Superior temporal gyrus (tissue), 1 donor: ENCODE measurements around the gene NEUROD2.

Experiments
- DNase-seq: peaks from one replicate; pipeline ENCODE4 v3.0.0-alpha.2; 2016; ENCODE audit errors: extremely low spot score

Gene NEUROD2

DNA sequence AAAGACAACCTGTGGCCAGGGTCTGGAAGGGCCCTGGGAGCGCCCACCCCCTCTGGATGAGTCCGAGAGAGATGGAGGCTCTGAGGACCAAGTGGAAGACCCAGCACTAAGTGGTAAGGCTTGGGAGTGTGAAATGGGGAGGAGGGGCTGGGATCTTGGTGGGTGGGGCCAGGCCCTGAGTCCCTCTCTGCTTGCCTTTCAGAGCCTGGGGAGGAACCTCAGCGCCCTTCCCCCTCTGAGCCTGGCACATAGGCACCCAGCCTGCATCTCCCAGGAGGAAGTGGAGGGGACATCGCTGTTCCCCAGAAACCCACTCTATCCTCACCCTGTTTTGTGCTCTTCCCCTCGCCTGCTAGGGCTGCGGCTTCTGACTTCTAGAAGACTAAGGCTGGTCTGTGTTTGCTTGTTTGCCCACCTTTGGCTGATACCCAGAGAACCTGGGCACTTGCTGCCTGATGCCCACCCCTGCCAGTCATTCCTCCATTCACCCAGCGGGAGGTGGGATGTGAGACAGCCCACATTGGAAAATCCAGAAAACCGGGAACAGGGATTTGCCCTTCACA, 28.0 kb upstream of the NEUROD2 start:
- no peak for DNase-seq

DNA sequence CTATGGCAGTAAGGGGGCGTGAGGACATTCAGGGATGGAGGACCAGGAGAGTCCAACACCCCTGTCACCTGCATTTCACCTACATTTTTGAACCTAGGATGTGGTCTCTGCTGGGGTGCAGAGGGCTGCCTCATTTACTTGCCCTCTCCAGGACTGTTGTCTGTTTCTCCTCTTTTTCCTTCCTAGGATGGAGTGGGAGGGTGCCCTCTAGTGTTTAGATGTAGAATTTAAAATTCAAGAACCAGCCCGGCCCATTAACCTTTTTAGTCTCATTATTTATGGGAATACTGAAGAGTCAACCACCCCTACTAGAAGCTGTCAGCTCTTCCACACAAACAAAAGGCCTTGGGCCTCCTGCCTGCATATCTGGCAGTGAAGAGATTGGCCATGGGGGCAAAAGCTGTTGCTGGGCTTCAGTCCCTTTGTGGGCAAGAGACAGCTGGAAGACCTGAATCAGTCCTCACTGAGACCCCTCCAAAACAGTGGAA, 26.7 kb upstream of the NEUROD2 start:
- DNase-seq = peak; percentile 85

DNA sequence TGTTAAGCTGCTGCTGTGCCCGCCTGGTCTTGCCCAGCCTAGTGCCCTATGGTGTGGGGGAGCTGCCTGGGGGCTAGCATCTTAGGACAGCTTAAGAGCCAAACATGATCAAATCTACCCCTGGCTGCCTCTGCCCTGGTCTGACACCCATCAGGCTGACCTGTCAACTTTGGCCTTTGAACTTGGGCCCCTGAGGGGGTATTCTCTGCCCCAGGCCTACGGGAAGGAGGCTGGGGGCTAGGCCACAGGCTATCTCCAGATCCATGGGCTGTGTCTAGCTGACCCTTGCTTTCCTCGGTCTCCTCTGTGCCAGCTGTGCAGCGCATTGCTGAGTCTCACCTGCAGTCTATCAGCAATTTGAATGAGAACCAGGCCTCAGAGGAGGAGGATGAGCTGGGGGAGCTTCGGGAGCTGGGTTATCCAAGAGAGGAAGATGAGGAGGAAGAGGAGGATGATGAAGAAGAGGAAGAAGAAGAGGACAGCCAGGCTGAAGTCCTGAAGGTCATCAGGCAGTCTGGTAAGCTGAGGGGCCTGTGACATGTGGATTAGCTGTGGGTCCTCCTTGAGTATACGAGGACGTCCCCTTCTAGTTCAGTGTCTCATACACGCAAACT, 26.0 kb upstream of the NEUROD2 start:
- no peak for DNase-seq

DNA sequence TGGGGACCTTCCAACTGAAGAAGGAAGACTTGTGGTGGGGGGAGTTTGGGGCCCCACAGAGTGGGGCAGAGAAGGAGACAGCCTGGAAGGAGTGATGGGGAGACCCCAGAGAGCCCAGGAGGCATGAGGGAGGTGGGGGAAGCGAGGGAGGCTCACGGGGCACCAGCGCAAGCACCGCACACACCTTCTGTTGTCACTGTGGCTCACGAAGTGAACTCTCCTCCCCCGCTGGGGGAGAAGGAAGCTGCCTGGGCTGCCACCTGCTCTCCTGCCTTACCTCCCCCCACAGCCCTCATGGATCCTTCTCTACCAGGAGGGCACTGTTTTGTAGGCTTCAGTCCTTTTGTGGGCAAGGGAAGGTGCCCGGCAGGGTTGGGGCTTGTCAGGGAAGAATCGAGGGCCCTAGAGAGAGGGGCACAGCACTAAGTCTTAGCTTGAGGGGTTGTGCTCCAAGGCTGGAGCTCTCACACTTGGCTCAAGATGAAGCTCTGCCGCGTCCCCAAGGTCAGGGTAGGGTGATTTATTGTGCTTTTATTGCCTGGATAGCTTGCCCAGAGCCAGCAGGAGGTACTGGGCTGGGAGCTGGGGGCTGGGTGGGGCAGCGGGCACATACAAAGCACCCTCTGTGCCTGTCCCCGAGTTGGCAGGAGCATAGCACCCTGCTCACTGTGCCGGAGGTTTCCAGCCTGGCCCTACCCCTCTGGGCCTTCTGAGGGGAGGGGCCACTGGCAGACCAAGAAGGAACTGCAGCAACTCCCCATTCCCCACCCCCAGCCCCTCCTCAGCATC, 24.6 kb upstream of the NEUROD2 start:
- no peak for DNase-seq

DNA sequence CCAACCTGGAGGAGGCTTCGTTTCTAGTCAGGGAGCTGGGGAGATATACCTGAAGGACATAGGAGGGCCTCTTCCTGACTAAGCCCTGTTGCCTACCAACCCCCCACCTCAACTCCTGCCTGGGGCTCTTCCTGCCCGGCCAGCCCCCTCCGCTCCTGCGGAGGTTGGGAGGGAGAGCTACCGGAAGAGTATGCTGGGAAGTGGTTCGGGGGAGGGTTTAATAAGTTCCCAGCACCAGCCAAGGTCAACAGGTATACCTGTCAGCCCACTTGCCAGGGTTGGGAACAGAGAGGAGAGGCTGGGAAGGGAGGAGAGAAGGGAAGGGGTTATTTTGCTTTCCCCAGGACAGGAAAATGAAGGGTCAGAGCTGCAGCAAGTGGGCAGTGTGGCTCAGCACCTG, 23.7 kb upstream of the NEUROD2 start:
- no peak for DNase-seq

DNA sequence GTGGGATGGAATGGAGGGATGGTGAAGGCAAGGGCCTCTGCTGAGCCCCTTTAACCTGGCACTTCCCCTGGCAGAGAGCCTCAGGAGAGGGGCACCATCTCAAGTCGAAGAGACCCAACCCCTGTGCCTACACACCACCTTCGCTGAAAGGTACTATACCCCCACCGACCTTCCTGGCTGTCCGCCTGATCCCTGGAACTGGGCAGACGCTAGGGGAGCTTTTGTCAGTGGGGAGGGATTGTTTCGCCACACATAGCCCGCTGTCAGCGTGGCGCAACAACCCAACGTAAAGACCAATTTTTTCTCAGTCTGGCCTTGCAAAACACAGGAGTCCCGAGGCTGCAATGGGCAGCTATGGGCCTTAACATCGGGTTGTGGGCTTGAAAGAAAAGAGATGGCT, 22.2 kb upstream of the NEUROD2 start:
- DNase-seq = no peak

DNA sequence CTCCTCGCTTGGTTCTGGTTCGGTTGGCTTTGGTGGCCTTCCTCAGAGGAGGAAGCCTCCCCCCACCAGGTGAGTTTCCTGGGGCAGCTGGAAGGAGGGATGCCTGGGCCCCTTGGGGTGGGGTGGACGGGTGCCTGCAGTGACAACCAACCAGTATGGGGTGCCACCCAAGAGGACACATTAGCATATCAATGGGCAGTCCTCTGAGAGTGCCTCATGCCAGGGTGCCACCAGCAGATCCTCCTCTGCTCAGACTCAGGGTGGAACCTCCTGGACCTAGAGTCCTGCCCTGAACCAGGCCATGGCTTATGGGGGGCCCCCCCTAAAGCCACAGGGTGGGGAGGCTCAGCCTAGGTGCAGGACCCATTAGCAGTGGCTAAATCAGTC, 21.8 kb upstream of the NEUROD2 start:
- DNase-seq = no peak

DNA sequence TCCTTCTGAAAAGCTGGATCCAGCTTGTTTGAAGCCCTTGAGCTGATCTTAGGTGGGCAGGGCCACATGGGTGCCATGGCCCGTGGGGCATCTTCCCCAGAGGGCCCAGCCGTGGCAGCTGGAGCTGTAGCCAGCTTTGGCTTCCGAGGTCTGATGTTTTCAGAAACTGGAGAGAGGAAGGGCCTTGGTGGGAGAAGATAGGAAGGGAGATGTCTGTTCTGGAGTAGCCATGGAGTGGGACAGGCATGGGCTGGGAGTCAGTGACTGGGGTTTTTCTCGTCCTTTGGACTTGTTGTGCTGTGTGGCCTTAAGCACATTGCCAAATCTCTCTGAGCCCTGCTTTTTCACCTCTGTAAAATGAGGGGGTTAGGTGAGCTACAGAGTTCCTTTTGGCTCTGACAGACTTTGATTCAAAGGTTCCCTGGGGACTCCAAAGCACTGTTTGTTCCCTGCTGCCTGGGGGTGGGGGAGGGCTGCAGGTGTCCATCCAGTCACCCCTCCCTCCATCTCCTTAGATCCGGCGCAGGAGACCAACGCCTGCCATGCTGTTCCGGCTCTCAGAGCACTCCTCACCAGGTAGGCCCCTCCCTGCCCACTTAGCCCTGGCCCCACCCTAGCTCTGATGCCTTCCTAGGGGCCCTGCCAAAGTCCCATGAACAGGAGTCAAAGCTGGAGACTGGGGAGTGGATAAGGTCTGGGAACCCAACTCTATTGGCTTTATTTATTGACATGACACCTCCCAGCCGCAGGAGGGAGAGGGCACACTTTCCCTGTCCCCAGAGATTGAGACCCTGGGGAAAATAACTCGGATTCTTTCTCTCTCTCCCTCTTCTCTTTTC, 21.2 kb upstream of the NEUROD2 start:
- no peak for DNase-seq

DNA sequence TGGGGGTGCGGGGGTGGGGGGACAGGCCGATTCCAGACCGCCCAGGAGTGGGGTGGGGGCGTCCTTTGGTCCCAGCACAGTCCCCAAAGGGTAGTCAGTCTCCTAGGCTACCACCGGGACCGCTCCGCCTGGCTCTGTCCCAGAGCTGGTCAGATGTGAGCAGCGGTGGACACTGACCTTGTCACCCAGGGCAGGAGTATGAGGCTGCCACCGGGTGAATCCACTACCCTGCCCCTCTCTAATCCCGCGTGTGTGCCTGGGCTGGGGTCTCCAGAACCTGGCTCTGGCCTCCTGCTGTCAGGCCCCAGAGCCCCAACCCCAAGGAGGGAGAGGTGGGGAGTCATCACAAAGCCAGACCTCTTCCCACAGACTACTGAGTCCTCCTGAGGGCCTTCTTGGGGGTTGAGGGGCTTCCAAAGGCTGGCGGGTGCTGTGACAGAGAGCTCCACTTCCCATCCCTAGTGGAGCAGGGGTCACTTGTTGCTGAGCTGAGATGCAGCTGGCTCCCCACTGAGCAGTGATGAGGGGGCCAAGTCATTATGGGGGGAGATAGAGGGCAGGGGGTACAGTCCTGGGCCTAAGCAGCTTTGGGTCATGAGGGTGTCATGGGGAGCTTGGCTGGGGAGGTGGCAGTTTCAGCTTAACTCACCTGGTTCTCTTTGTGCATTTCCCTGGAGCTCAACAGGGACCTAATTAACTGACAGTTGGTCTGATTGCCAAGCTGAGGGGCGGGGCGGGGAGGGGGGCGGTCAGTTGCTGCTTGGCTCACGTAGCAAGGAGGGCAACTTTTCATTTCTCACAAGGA, 20.2 kb upstream of the NEUROD2 start:
- DNase-seq = no peak

DNA sequence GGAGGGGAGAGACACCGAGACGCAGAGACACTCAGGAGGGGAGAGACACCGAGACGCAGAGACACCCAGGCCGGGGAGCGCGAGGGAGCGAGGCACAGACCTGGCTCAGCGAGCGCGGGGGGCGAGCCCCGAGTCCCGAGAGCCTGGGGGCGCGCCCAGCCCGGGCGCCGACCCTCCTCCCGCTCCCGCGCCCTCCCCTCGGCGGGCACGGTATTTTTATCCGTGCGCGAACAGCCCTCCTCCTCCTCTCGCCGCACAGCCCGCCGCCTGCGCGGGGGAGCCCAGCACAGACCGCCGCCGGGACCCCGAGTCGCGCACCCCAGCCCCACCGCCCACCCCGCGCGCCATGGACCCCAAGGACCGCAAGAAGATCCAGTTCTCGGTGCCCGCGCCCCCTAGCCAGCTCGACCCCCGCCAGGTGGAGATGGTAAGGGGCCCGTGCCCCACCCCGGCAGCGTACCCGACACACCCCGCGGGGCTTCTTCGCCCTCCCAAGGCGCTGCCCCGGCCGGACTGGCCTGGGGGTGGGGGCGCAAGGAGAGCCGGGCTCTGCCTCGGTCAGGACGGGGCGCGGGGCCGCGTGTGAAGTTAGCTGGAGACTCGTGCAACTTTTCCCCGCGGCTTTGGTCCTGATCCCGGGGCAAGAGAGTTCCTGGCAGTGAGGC, 19.5 kb upstream of the NEUROD2 start:
- no peak for DNase-seq

DNA sequence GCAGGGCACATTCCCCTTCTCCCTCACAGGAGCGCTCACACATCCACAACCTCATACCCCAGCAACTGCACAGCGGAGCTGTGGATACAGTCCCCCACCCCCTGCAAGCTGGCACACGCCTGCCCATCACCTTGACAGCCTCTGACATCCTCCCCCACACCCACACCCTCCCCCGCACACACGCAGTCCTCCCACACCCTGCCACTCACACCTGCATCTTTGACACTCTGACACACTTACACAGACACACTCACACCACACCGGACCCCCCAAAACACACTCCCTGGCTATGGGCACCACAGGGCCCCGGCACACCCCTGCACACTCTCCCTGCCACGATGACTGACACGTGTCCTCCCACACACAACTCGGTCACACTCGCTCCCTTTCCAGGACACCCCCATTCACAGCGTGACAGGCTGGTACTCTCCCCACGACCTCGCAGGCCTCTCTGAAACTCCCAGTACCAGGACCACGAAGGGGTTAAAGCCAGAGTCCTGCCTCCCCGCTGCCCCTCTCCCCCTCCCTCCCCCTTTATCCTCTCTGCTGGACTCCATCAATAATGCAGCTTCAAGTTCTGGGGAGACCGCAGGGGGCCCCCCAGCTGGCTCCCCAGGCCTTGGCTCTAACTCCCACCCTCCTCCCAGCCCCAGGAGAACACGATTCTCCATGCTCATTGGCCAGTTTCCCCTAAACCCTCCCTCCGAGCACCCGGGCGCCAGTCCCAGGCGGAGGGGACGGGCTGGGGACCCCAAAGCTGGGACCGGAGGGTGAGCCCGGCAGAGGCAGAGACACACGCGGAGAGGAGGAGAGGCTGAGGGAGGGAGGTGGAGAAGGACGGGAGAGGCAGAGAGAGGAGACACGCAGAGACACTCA, 18.7 kb upstream of the NEUROD2 start, which contains the start of gene PPP1R1B:
TSS of gene PPP1R1B (plus strand) at position 782 of the 876 bp plus-strand sequence. CDS start 441 bp downstream, outside the sequence.
- no peak for DNase-seq

DNA sequence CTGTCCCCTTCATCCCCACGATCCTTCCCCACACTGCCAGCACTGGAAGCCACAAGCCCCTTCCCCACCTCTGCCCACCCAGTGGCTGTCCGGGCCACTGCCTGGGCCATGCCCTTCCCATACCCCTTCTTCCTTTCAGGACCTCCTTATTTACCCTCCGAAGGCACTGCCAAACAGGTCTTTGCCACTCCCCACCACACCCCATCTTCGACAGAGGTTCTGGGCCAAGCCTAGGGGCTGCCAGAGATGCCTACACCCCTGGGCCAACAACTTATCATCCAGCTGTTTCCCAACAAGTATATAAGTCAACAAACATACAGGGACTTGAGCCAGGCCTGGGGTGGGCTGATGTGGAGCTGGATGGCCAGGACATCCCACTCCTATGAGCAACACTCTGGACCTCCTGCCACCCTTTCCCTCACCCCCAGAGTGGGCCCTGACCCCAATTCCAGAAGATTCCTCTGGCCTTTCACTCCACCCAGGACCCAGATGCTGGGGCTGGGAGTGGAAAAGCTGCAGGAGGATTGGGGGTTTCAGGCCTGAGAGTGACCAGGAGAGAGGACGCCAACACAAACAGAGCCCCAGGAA, 17.6 kb upstream of the NEUROD2 start:
- DNase-seq = no peak

DNA sequence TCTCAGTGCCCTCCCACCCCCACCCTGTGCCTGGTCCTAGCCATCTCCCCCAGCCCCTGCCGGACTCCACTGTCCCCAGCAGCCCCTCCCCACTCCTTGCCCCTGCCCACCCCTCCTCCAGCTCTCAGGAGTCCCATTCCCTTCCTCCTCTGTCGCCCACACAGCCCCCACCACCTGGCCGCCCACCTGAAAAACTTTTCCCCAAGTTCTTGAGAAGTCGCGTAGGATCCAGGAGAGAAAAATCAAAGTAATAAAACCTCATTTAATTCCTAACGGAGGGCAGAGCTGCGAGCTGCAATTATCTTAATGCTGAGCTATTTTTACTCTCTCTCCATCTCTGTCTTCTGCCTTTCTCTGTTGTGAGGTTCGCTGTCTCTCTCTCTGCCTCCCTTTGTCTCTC, 16.6 kb upstream of the NEUROD2 start:
- no peak for DNase-seq

DNA sequence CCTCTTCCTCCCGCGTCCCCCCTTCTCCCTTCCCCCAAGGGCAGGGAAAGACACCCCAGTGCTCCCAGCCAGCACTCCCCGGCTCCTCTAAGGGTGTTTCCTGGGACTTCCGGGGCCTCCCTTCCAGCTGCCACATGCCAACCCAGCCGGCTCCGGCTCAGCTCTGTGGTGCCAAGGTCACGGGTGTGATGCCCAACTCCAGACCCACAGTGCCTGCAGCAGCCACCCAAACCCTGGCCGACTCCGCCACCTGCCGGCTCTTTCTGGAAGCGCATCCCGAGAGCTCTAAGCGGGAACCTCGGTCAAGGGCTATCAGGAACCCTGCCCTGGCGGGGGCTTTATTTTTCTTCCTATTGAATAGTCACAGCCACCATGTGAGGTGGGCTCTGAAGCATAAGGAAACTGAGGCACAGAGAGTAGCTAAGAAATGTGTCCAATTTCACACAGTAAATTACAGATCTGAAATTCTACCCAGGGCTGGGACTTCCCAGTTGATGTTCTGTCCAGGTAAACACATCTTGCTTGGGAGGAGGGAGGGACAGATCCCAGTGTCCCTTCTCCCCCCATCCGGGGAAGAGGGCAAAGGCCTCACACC, 15.7 kb upstream of the NEUROD2 start:
- peak; percentile 92 for DNase-seq

DNA sequence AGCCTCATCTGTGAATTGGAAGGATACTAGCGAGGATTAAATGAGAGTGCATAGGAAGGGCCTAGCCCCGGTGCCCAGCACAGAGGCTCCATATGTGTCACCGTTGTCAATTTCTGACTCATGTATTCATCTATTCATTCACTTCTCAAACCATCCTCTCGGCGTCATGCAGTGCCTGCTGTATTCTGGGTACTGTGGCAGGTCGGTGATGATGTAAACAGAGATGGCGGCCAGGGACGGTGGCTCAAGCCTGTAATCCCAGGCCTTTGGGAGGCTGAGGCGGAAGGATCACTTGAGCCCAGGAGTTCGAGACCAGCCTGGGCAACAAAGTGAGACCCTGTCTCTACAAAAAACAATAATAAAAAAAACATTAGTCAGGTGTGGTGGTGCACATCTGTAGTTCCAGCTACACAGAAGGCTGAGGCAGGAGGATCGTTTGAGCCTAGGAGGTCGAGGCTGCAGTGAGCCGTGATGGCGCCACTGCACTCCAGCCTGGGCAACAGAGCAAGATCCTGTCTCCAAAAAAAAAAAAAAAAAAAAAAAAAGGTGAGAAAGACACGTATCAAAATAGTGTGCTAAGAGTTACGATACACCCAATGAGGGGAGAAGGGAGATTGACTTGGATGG, 14.8 kb upstream of the NEUROD2 start:
- DNase-seq = no peak

DNA sequence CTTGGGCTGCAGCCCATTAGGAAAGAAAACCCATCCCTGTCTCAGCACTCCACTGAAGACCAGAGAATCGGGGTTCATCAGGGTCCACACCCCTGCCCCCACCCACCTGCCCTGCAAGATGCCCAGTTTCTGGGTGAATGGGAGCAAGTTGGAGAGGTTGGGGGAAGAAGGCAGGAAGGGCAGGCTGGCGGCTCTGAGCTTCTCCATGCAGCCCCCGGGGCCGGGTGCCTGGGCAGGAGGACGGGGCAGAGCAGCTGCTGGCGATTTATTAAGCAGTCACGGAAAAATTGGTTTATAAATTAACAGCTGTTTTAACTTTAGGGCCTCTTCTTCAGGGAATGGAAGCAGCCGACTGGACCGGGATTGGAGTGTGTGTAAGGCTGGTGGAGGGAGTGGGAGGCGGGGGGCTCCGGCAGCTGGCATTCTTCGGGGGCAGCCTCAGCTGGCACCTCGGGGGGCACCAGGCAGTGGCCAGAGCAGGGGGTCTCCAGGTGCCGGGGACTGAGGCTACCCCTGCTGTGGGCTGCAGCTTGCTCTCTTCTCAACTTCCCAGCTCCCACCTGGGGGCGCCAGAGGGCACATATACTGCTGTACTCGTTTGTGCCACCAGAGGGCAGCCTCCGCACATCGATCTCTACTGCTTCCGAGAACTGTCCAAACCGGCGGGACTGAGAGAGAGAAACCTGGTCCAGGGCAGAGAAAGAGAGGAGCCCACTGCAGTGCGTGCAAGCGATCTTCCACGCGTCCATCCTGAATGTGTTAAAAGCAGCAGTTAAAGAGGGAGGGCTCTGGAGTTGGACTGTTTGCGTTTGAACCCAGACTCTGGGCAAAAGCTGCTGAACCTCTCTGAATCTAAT, 14.0 kb upstream of the NEUROD2 start:
- DNase-seq = peak; percentile 97

DNA sequence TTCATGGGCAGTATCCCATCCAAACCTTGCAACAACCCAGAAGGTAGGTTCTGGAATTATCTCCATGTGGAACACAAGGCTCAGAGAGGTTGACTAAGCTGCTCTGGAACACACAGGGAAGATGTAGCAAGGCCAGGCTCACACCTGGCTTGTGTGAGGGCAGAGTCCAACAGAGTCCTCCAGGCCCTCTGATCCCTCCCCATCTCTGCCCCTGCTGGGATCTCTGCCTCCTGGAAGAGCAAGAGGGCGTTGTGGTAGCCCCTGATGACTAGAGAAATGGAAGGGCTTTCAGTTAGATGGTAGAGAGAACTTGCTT, 12.0 kb upstream of the NEUROD2 start:
- no peak for DNase-seq
